HG03060 (cell line): ENCODE results near the gene ZNF582.
"Not testable (repeated sequence)": the region's sequence is repeated elsewhere in the genome, so short reads cannot be mapped to it uniquely, and the experiment has no call there.

ENCODE experiments used
- ATAC-seq: cut with Tn5 transposase; IDR thresholded peaks from one replicate; pipeline ENCODE4 v1.9.1; 2021; ENCODE audit warnings: low read depth, moderate number of reproducible peaks; ENCODE audit not compliant: unreplicated experiment

ZNF582 gene

DNA sequence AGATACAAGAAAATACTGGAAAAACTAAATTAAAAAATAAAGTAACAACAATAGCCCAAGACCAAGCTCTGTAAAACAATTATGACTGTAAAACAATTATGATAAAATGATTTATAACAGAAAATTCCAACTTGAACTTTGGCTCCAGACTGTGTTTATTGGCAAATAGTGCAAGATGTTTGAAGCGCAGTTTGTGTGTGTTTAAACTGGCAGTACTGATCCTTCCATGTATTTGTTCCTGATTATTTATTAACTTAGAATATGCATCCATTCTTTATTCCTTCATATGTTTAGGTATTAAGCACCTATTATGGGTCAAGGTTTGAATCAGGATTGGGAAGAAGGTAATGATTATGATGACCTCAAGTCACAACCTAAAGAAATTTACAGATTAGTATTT lies 37.8 kb downstream of the ZNF582 start:
- ATAC-seq = no peak

- ATAC-seq = no peak
Measured at GRCh38 chr19:56351208-56351607, 42.1 kb downstream of the ZNF582 start.

DNA sequence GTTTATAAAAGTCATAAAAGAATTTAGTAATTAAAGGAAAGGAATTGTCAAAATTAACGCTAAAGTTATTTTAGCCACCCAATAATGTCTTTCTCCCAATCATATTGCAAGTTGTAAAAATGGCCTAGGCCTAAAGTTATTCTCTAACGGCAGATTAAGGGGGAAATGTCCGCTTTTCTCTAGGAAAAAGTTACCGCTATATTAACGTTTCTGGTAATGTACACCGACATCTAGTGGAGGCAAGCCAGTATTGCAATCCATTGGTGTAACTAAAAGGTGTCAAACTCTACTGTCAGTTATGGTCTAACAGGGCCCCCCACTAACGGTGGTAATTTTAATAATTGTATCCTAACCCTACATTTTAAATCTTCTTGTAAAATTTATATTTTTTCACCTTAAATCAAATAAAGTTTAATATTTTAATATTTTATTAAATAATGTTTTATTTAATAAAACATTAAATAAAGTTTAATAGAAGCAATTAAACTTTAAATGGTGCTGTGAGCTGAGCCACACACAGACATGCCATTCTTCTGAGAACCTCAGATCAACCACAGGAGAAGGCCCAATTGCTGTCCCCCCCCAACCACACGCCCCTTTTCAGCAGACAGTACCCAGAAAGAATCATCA lies 42.8 kb downstream of the ZNF582 start:
- no peak for ATAC-seq

- no peak for ATAC-seq
Measured at GRCh38 chr19:56348289-56348877, 45.0 kb downstream of the ZNF582 start.

- ATAC-seq = no peak
Measured at GRCh38 chr19:56347163-56347778, 46.1 kb downstream of the ZNF582 start.

DNA sequence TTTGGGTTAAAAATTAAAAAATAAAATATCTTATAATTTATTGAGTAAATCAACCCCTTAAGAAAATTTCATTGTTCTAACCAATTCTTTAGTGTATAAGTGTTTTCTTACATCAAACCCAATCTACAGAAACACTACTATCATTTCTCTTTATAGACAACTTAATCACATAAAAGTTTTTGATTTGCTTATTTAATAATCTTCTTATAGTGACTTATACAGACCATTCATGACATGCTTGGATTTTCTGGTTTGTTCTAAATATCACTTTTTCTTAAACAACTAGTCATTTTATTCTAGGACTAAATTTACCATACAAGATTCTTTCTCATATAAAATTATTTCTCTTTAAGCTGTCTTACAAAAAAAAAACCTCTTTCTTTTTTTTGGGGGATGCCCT lies 51.4 kb downstream of the ZNF582 start:
- ATAC-seq = no peak

- not testable (repeated sequence) for ATAC-seq
Measured at GRCh38 chr19:56339031-56339430, 54.3 kb downstream of the ZNF582 start.

DNA sequence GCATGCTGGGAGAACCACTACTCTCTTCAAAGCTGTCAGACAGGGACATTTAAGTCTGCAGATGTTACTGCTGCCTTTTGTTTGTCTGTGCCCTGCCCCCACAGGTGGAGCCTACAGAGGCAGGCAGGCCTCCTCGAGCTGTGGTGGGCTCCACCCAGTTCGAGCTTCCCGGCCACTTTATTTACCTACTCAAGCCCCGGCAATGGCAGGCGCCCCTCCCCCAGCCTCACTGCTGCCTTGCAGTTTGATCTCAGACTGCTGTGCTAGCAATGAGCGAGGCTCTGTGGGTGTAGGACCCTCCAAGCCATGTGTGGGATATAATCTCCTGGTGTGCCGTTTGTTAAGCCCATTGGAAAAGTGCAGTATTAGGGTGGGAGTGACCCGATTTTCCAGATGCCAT lies 56.3 kb downstream of the ZNF582 start:
- not testable (repeated sequence) for ATAC-seq

- not testable (repeated sequence) for ATAC-seq
Measured at GRCh38 chr19:56335371-56335770, 58.0 kb downstream of the ZNF582 start.

DNA sequence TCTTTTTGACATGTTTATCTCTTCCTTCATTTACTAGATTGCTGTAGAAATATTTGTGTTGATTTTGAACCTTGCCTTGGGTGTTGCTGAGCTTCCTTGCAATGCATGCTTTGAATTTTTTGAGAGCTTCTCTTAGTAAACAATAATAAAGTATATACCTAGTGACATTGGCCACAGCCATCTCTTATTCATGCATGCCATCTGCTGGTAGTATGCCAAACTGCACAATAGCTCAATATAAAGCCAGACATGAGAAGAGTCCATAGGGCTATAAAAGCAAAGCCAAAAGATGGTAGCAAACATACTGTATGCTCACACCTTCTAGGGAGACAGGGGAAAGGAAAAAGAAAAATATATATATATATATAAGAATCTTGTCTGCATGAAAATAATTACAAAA lies 59.8 kb downstream of the ZNF582 start:
- no peak for ATAC-seq
